HG03571 (cell line): ENCODE data around the gene ZNF32.

Experiments
- ATAC-seq: cut with Tn5 transposase; IDR thresholded peaks from one replicate; pipeline ENCODE4 v1.9.1; 2021; ENCODE audit not compliant: unreplicated experiment

Gene ZNF32

GRCh38 chr10:43681220-43681619 lies 32.5 kb upstream of the ZNF32 start:
- no peak for ATAC-seq

- no peak for ATAC-seq
Measured at GRCh38 chr10:43680035-43680434, 31.4 kb upstream of the ZNF32 start.

GRCh38 chr10:43679509-43679908 lies 30.8 kb upstream of the ZNF32 start:
- no peak for ATAC-seq

- no peak for ATAC-seq
Measured at GRCh38 chr10:43678654-43679053, 30.0 kb upstream of the ZNF32 start.

GRCh38 chr10:43676901-43677300 lies 28.2 kb upstream of the ZNF32 start:
- no peak for ATAC-seq

GRCh38 chr10:43676331-43676730 lies 27.6 kb upstream of the ZNF32 start:
- ATAC-seq = no peak

GRCh38 chr10:43674553-43675210 lies 26.0 kb upstream of the ZNF32 start:
- no peak for ATAC-seq

GRCh38 chr10:43673471-43673870 lies 24.8 kb upstream of the ZNF32 start:
- ATAC-seq = no peak

- no peak for ATAC-seq
Measured at GRCh38 chr10:43671659-43672531, 23.2 kb upstream of the ZNF32 start.

- no peak for ATAC-seq
Measured at GRCh38 chr10:43669386-43669785, 20.7 kb upstream of the ZNF32 start.

- no peak for ATAC-seq
Measured at GRCh38 chr10:43667761-43668386, 19.2 kb upstream of the ZNF32 start.

- no peak for ATAC-seq
Measured at GRCh38 chr10:43667317-43667731, 18.6 kb upstream of the ZNF32 start.

- ATAC-seq = no peak
Measured at GRCh38 chr10:43666552-43666951, 17.9 kb upstream of the ZNF32 start.

- ATAC-seq = no peak
Measured at GRCh38 chr10:43665054-43665453, 16.4 kb upstream of the ZNF32 start.

- ATAC-seq = no peak
Measured at GRCh38 chr10:43658227-43658626, 9.5 kb upstream of the ZNF32 start.

GRCh38 chr10:43655311-43655710 lies 6.6 kb upstream of the ZNF32 start:
- ATAC-seq = no peak

- ATAC-seq = no peak
Measured at GRCh38 chr10:43653746-43654145, 5.1 kb upstream of the ZNF32 start.

- no peak for ATAC-seq
Measured at GRCh38 chr10:43649185-43649523, 473 bp upstream of the ZNF32 start.

- ATAC-seq = no peak
Measured at GRCh38 chr10:43648095-43648397, 635 bp downstream of the ZNF32 start.

- no peak for ATAC-seq
Measured at GRCh38 chr10:43647576-43647975, 1.1 kb downstream of the ZNF32 start.

GRCh38 chr10:43645866-43646265 lies 2.8 kb downstream of the ZNF32 start:
- no peak for ATAC-seq

- no peak for ATAC-seq
Measured at GRCh38 chr10:43644252-43644651, 4.4 kb downstream of the ZNF32 start.
